Liver (tissue), 9 donors: ENCODE measurements around the gene DCLK3. TPM values are rescaled to one million over a fixed set of nuclear protein-coding genes. Genes with fewer than 3 reads are reported as not detected.

Experiments used
- DNase-seq: peaks from one replicate; pipeline ENCODE4 v3.0.0-alpha.2; 2017; ENCODE audit warnings: low spot score
- H3K27ac ChIP-seq, 2 donors: one replicate each; pipeline ENCODE4 v1.7.0; 2013; ENCODE audit warnings: inconsistent platforms in 2 of 2, low read length in 2 of 2, control low read depth in 1 of 2, low read depth in 1 of 2, mild to moderate bottlenecking in 1 of 2
- H3K27me3 ChIP-seq, 4 donors: one replicate each; pipeline versions ENCODE4 v1.6.1 to v1.7.0; 2013; ENCODE audit warnings: low read length in 3 of 4, inconsistent platforms in 1 of 4, mild to moderate bottlenecking in 1 of 4, moderate library complexity in 1 of 4; ENCODE audit not compliant: control insufficient read depth in 4 of 4, insufficient read depth in 4 of 4
- H3K36me3 ChIP-seq, 4 donors: one replicate each; pipeline versions ENCODE4 v1.6.1 to v1.7.0; 2013; ENCODE audit warnings: low read length in 3 of 4, mild to moderate bottlenecking in 3 of 4, low read depth in 1 of 4, moderate library complexity in 1 of 4; ENCODE audit not compliant: control insufficient read depth in 4 of 4, insufficient read depth in 3 of 4
- H3K4me1 ChIP-seq, 4 donors: one replicate each; pipeline versions ENCODE4 v1.6.1 to v1.7.0; 2013; ENCODE audit warnings: low read length in 3 of 4, mild to moderate bottlenecking in 3 of 4, moderate library complexity in 1 of 4; ENCODE audit not compliant: control insufficient read depth in 4 of 4, insufficient read depth in 4 of 4
- H3K4me3 ChIP-seq, 3 donors: one replicate each; pipeline versions ENCODE4 v1.6.1 to v1.7.0; 2013; ENCODE audit warnings: low read length in 3 of 3, control low read depth in 1 of 3, low read depth in 1 of 3, mild to moderate bottlenecking in 1 of 3
- H3K9ac ChIP-seq, 2 donors: one replicate each; pipeline ENCODE4 v1.7.0; 2013; ENCODE audit warnings: low read length in 2 of 2, mild to moderate bottlenecking in 2 of 2, moderate library complexity in 2 of 2, control low read depth in 1 of 2, low read depth in 1 of 2
- H3K9me3 ChIP-seq, 4 donors: one replicate each; pipeline versions ENCODE4 v1.6.1 to v1.7.0; 2013; ENCODE audit warnings: low read length in 3 of 4; ENCODE audit not compliant: control insufficient read depth in 4 of 4
- ATF3 ChIP-seq: IDR thresholded peaks from 2 replicates; pipeline ENCODE4 v1.6.1; 2016; ENCODE audit warnings: antibody characterized with exemption
- CTCF ChIP-seq: fragments of 150-350 bp; IDR thresholded peaks from 2 replicates; pipeline ENCODE4 v1.5.1; 2017; ENCODE audit warnings: improper control_type of control experiment, low read depth, low read length; ENCODE audit not compliant: missing input control
- EGR1 ChIP-seq, 2 donors: IDR thresholded peaks; 2 replicates each; pipeline ENCODE4 v1.6.1; 2016 to 2018; ENCODE audit warnings: antibody characterized with exemption in 2 of 2, low read depth in 2 of 2
- FOXA1 ChIP-seq: IDR thresholded peaks from 2 replicates; pipeline ENCODE4 v1.6.1; 2016; ENCODE audit warnings: antibody characterized with exemption
- FOXA2 ChIP-seq: IDR thresholded peaks from 2 replicates; pipeline ENCODE4 v1.6.1; 2016; ENCODE audit warnings: antibody characterized with exemption
- GABPA ChIP-seq, 2 donors: IDR thresholded peaks in 1 of 2; conservative IDR thresholded peaks in 1 of 2; 2 replicates each; pipeline ENCODE4 v1.6.1; 2016; ENCODE audit warnings: antibody characterized with exemption in 2 of 2, mild to moderate bottlenecking in 1 of 2, moderate library complexity in 1 of 2
- HNF4A ChIP-seq, 2 donors: conservative IDR thresholded peaks; 2 replicates each; pipeline ENCODE4 v1.6.1; 2016; ENCODE audit warnings: antibody characterized with exemption in 2 of 2, mild to moderate bottlenecking in 2 of 2
- HNF4G ChIP-seq: IDR thresholded peaks from 2 replicates; pipeline ENCODE4 v1.6.1; 2016; ENCODE audit warnings: antibody characterized with exemption
- JUND ChIP-seq, 2 donors: IDR thresholded peaks; 2 replicates each; pipeline ENCODE4 v1.6.1; 2016; ENCODE audit warnings: antibody characterized with exemption in 2 of 2
- MAX ChIP-seq: IDR thresholded peaks from 2 replicates; pipeline ENCODE4 v1.6.1; 2016; ENCODE audit warnings: antibody characterized with exemption
- NR2F2 ChIP-seq: IDR thresholded peaks from 2 replicates; pipeline ENCODE4 v1.6.1; 2016; ENCODE audit warnings: antibody characterized with exemption
- RAD21 ChIP-seq, 2 donors: IDR thresholded peaks; 2 replicates each; pipeline ENCODE4 v1.6.1; 2016; ENCODE audit warnings: antibody characterized with exemption in 2 of 2, mild to moderate bottlenecking in 2 of 2
- REST ChIP-seq: IDR thresholded peaks from 2 replicates; pipeline ENCODE4 v1.6.1; 2016; ENCODE audit warnings: antibody characterized with exemption, mild to moderate bottlenecking
- RXRA ChIP-seq, 2 donors: IDR thresholded peaks; 2 replicates each; pipeline ENCODE4 v1.6.1; 2017 to 2018; ENCODE audit warnings: antibody characterized with exemption in 2 of 2, mild to moderate bottlenecking in 1 of 2
- SP1 ChIP-seq: IDR thresholded peaks from 2 replicates; pipeline ENCODE4 v1.6.1; 2018; ENCODE audit warnings: antibody characterized with exemption, mild to moderate bottlenecking
- TAF1 ChIP-seq: conservative IDR thresholded peaks from 2 replicates; pipeline ENCODE4 v1.6.1; 2016; ENCODE audit warnings: antibody characterized with exemption, mild to moderate bottlenecking
- YY1 ChIP-seq: IDR thresholded peaks from 2 replicates; pipeline ENCODE4 v1.6.1; 2016; ENCODE audit warnings: antibody characterized with exemption, mild to moderate bottlenecking
- ZBTB33 ChIP-seq: IDR thresholded peaks from 2 replicates; pipeline ENCODE4 v1.6.1; 2016; ENCODE audit warnings: antibody characterized with exemption
- WGBS: extraction: QIAGEN DNeasy Blood & Tissue Kit; methylation state at CpG from one replicate; pipeline ENCODE4 v1.1.7; 2013; 5-methylcytosine and 5-hydroxymethylcytosine counted together
- polyA plus RNA-seq, 2 donors: library from polyadenylated mRNA; stranded (reverse) in 1 of 2; unstranded in 1 of 2; fragments of 200-250 nt in 1 of 2; fragments of >200 nt in 1 of 2; fragmentation: Nextera tagmentation in 1 of 2; extraction: Ambion mirVana in 1 of 2; gene quantifications; one replicate each; pipeline versions ENCODE4 v1.2.1 to v1.2.3, GENCODE V29; 2013 to 2015
- total RNA-seq, 2 donors: library from RNA; depleted of rRNA; stranded (reverse); fragments of >200 nt; gene quantifications; one replicate each; pipeline ENCODE4 v1.2.3, GENCODE V29; 2014
- donor health status: healthy.
- donor health status: healthy.
- donor health status: healthy.
- donor health status: healthy.
- donor health status: healthy.

The DCLK3 gene
- total and polyA plus RNA-seq, 4 donors: 0.01 to 0.14 (median 0.07) TPM

GRCh38 chr3:36679384-36680200, 84.8 kb downstream of the DCLK3 start:
- Histone ChIP-seq H3K36me3 (no peaks in the 10 kb centered on the region), H3K9me3 (peaks cover 0 to 3% (median 0%) of the 10 kb centered on the region in 4 donors), H3K4me3 (no peak overlapping the region), H3K9ac (no peak overlapping the region), H3K27me3 (no peaks in the 10 kb centered on the region), H3K4me1 (no peaks in the 10 kb centered on the region), H3K27ac (no peak overlapping the region)
- no peak for TF ChIP-seq ATF3
- no peak for TF ChIP-seq CTCF
- TF ChIP-seq EGR1 (IDR thresholded peaks at IDR 0.05; ENCODE audit: low read depth in 2 of 2): no peak
- no peak for TF ChIP-seq HNF4A (conservative IDR thresholded peaks at IDR 0.05)
- no peak for TF ChIP-seq GABPA (IDR thresholded peaks at IDR 0.05 in 1 of 2, conservative IDR thresholded peaks at IDR 0.05 in 1 of 2)
- no peak for TF ChIP-seq FOXA1
- TF ChIP-seq NR2F2: no peak
- no peak for TF ChIP-seq TAF1
- no peak for TF ChIP-seq REST
- TF ChIP-seq JUND (IDR thresholded peaks at IDR 0.05): no peak
- no peak for TF ChIP-seq MAX
- TF ChIP-seq ZBTB33: no peak
- TF ChIP-seq RXRA (IDR thresholded peaks at IDR 0.05): no peak
- no peak for TF ChIP-seq HNF4G
- TF ChIP-seq FOXA2: no peak
- no peak for TF ChIP-seq RAD21 (IDR thresholded peaks at IDR 0.05)
- no peak for TF ChIP-seq SP1
- no peak for TF ChIP-seq YY1
- 57% methylated on average over 1 of the region's 1 CpG for WGBS
- DNase-seq: no peak
